ENCODE data around the gene CXorf51A.
"Not testable (repeated sequence)": the region's sequence is repeated elsewhere in the genome, so short reads cannot be mapped to it uniquely, and the experiment has no call there.

Gene CXorf51A

GRCh38 chrX:146814644-146815043 is at the start of gene CXorf51A:
Gene CXorf51A (minus strand): TSS chrX:146814744. CDS start chrX:146814723, 21 bp downstream.
- not testable (repeated sequence) for H3K4me3 ChIP-seq (ENCODE audit: control insufficient read depth, low read depth, low read length); DNase-seq (ENCODE audit: low read depth)

- no peak for DNase-seq (ENCODE audit: low read depth)
- TF ChIP-seq CTCF (IDR thresholded peaks at IDR 0.05; ENCODE audit: control insufficient read depth, insufficient read depth, low read depth, low read length, missing control alignments): no peak
- no peak overlapping the region for H3K4me3 ChIP-seq (ENCODE audit: control insufficient read depth, low read depth, low read length)
Observed at GRCh38 chrX:146863566-146863965, 49.0 kb upstream of the CXorf51A start.

DNA sequence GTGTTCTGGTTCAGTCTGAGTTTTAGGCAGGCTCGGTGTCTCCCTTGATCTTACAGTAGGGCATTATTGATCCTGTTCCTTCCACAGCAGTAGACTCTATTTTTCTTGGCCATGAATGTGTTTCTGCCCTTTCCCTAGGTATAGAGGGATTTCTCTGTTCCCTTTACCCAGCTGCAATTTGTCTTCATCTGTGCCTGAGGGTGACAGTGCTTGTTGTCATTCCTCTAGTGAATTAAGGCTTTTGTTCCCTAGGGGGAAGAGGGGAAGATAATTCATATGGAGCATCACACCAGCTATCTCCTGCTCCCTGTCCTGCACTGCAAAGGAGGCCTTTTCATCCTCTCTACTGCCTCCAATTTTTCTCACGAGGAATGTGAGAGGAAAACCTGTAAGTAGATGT is 39.7 kb upstream of the CXorf51A start:
- no peak for DNase-seq (ENCODE audit: low read depth)
- H3K4me3 ChIP-seq (ENCODE audit: control insufficient read depth, low read depth, low read length): no peak overlapping the region
- TF ChIP-seq CTCF (IDR thresholded peaks at IDR 0.05; ENCODE audit: control insufficient read depth, insufficient read depth, low read depth, low read length, missing control alignments): no peak

DNA sequence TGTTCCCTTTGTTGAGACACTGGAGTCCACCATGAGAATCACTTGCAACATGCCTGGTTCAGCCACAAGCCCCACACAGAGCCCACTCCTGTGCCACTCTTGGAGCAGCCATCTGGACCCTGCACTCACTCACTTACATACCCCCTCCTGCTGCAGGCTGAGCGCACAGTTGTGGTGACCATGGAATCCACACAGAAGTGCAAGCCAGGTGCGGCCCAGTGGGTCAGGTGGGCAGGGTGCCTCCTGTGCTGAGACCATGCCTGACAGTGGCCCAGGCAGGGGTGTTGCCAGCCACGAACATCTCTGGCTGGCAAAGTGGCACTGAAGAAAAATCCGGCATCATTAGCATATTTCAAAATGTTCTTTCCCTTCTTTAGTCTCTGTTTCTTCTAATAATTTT is 17.4 kb upstream of the CXorf51A start:
- DNase-seq (ENCODE audit: low read depth): no peak
- H3K4me3 ChIP-seq (ENCODE audit: control insufficient read depth, low read depth, low read length): no peak overlapping the region
- no peak for TF ChIP-seq CTCF (IDR thresholded peaks at IDR 0.05; ENCODE audit: control insufficient read depth, insufficient read depth, low read depth, low read length, missing control alignments)

- not testable (repeated sequence) for DNase-seq (ENCODE audit: low read depth); H3K4me3 ChIP-seq (ENCODE audit: control insufficient read depth, low read depth, low read length)
Observed at GRCh38 chrX:146809471-146809870, 5.1 kb downstream of the CXorf51A start, which contains the start of gene CXorf51B. Gene CXorf51B (plus strand): TSS chrX:146809771. CDS start chrX:146809792, 21 bp downstream.
